Colonic mucosa (tissue), 4 donors: ENCODE data around the gene SLC35D2. TPM values are rescaled to one million over a fixed set of nuclear protein-coding genes. Genes with fewer than 3 reads are reported as not detected.

Experiments
- DNase-seq: peaks from one replicate; pipeline ENCODE4 v3.0.0-alpha.2; 2020
- H3K27ac ChIP-seq: fragments of 200-600 bp; one replicate; pipeline ENCODE4 v1.8.0; 2021
- H3K27me3 ChIP-seq: fragments of 200-600 bp; one replicate; pipeline ENCODE4 v1.8.0; 2021
- H3K36me3 ChIP-seq: fragments of 200-600 bp; one replicate; pipeline ENCODE4 v1.8.0; 2021
- H3K4me1 ChIP-seq: fragments of 200-600 bp; one replicate; pipeline ENCODE4 v1.8.0; 2021; ENCODE audit warnings: mild to moderate bottlenecking
- H3K4me3 ChIP-seq: fragments of 200-600 bp; one replicate; pipeline ENCODE4 v1.8.0; 2021
- H3K9ac ChIP-seq, 2 donors: one replicate each; pipeline ENCODE4 v1.7.0; 2013; ENCODE audit warnings: control low read depth in 2 of 2, low read depth in 2 of 2, low read length in 2 of 2
- H3K9me3 ChIP-seq: fragments of 200-600 bp; one replicate; pipeline ENCODE4 v1.8.0; 2021
- CTCF ChIP-seq: fragments of 200-600 bp; IDR thresholded peaks from one replicate; pipeline ENCODE4 v1.8.0; 2022; ENCODE audit warnings: antibody characterized with exemption, mild to moderate bottlenecking
- intact Hi-C: fragments of 100-400 bp; cut with DNase I; formaldehyde crosslinking; loops from one replicate; pipeline ENCODE4 v1.14.1; 2022
- total RNA-seq, 2 donors: library from RNA; stranded (reverse); fragmentation: NEBNext Ultra II Directional in 1 of 2; extraction: Animal tissue kit (Norgen Biotek cat#: 25700) in 1 of 2; gene quantifications; one replicate each; pipeline ENCODE4 v1.2.1, GENCODE V29; 2021
- donor health status: healthy.
- donor health status: DM: no; HTN: no; CAD: no.
- donor health status: DM: no; HTN: no; CAD: no.

SLC35D2 gene
- total RNA-seq, 2 donors from 2014 or later: 57.8 to 95.0 TPM

GRCh38 chr9:96408409-96409280, 25.1 kb upstream of the SLC35D2 start:
- Histone ChIP-seq H3K9ac (no peak overlapping the region), H3K4me3 (no peak overlapping the region), H3K9me3 (no peaks in the 10 kb centered on the region), H3K36me3 (no peaks in the 10 kb centered on the region), H3K4me1 (peaks cover 4% of the 10 kb centered on the region), H3K27me3 (no peaks in the 10 kb centered on the region), H3K27ac (no peak overlapping the region)
- no peak for DNase-seq
- intact Hi-C loops: no loop called here
- TF ChIP-seq CTCF: no peak

GRCh38 chr9:96400132-96400910, 16.8 kb upstream of the SLC35D2 start:
- no peak overlapping the region for H3K27ac ChIP-seq
- DNase-seq: no peak
- intact Hi-C loops: no loop called here
- no peaks in the 10 kb centered on the region for H3K36me3 ChIP-seq
- no peak overlapping the region for H3K4me3 ChIP-seq
- H3K9ac ChIP-seq: no peak overlapping the region
- H3K4me1 ChIP-seq: no peaks in the 10 kb centered on the region
- H3K9me3 ChIP-seq: no peaks in the 10 kb centered on the region
- no peaks in the 10 kb centered on the region for H3K27me3 ChIP-seq
- no peak for TF ChIP-seq CTCF

- Histone ChIP-seq H3K27ac (peak overlapping the region; percentile 27), H3K36me3 (no peaks in the 10 kb centered on the region), H3K27me3 (no peaks in the 10 kb centered on the region), H3K9ac (no peak overlapping the region), H3K9me3 (no peaks in the 10 kb centered on the region), H3K4me3 (no peak overlapping the region), H3K4me1 (no peaks in the 10 kb centered on the region)
- intact Hi-C loops: no loop called here
- no peak for TF ChIP-seq CTCF
- DNase-seq: no peak
These were observed 15.8 kb upstream of the SLC35D2 start for GRCh38 chr9:96399325-96399633.

- no peaks in the 10 kb centered on the region for H3K36me3 ChIP-seq
- DNase-seq: no peak
- H3K4me1 ChIP-seq: no peaks in the 10 kb centered on the region
- H3K9ac ChIP-seq: no peak overlapping the region
- no peak overlapping the region for H3K4me3 ChIP-seq
- intact Hi-C loops: no loop called here
- H3K9me3 ChIP-seq: no peaks in the 10 kb centered on the region
- TF ChIP-seq CTCF: no peak
- H3K27ac ChIP-seq: peak overlapping the region; percentile 27
- no peaks in the 10 kb centered on the region for H3K27me3 ChIP-seq
These were observed 15.2 kb upstream of the SLC35D2 start for GRCh38 chr9:96398582-96399324.

GRCh38 chr9:96395964-96396363, 12.5 kb upstream of the SLC35D2 start:
- DNase-seq: no peak
- no peak overlapping the region for H3K27ac ChIP-seq
- TF ChIP-seq CTCF: no peak
- no peak overlapping the region for H3K4me3 ChIP-seq
- intact Hi-C loops: no loop called here
- H3K27me3 ChIP-seq: no peaks in the 10 kb centered on the region
- no peaks in the 10 kb centered on the region for H3K4me1 ChIP-seq
- H3K9ac ChIP-seq: no peak overlapping the region
- H3K9me3 ChIP-seq: no peaks in the 10 kb centered on the region
- H3K36me3 ChIP-seq: no peaks in the 10 kb centered on the region
